Lower leg skin (tissue), 3 donors: ENCODE measurements around the gene CTTNBP2.

ENCODE experiments used
- POLR2A ChIP-seq, 2 donors: fragments of 450-650 bp; IDR thresholded peaks; one replicate each; pipeline ENCODE4 v1.6.1; 2016 to 2017; ENCODE audit warnings: antibody characterized with exemption in 2 of 2, mild to moderate bottlenecking in 1 of 2, moderate library complexity in 1 of 2
- TF ChIP-seq, protein P1 (sequence below), 3 donors: fragments of 450-650 bp; IDR thresholded peaks; one replicate each; pipeline ENCODE4 v1.5.1; 2016; ENCODE audit warnings: antibody characterized with exemption in 3 of 3, mild to moderate bottlenecking in 3 of 3, moderate library complexity in 2 of 3

DNA sequence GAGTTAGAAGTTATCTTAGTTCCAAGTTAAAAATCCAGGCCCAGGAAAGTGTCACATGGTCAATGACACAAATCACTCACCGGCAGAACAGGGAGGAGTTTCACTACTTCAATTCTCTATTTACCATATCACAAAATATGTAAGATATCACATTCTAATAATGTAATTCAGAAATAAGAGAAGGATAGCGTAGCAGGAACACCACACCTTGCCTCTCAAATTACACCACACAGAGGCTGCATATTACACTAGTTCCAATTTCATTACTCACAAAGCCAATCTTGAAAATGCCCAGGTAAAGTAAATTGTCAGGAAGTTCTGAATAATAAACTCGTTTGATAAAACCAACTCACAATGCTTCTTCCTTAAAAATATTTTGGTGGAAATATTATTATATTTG is 169.2 kb downstream of the CTTNBP2 start:
- TF ChIP-seq POLR2A (IDR thresholded peaks at IDR 0.05) = no peak
- TF ChIP-seq, protein P1, sequence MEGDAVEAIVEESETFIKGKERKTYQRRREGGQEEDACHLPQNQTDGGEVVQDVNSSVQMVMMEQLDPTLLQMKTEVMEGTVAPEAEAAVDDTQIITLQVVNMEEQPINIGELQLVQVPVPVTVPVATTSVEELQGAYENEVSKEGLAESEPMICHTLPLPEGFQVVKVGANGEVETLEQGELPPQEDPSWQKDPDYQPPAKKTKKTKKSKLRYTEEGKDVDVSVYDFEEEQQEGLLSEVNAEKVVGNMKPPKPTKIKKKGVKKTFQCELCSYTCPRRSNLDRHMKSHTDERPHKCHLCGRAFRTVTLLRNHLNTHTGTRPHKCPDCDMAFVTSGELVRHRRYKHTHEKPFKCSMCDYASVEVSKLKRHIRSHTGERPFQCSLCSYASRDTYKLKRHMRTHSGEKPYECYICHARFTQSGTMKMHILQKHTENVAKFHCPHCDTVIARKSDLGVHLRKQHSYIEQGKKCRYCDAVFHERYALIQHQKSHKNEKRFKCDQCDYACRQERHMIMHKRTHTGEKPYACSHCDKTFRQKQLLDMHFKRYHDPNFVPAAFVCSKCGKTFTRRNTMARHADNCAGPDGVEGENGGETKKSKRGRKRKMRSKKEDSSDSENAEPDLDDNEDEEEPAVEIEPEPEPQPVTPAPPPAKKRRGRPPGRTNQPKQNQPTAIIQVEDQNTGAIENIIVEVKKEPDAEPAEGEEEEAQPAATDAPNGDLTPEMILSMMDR (IDR thresholded peaks at IDR 0.05) = no peak
